NCI-H1436 treated with DMSO at 0.1 percent for 48 hours (cell line): ENCODE results near the gene POLR2A.
"Not testable (repeated sequence)": the region's sequence is repeated elsewhere in the genome, so short reads cannot be mapped to it uniquely, and the experiment has no call there.

ENCODE experiments used
- DNase-seq: peaks from one replicate; lab custom pipeline; 2025; lab: John Stamatoyannopoulos, UW

The POLR2A gene

DNA sequence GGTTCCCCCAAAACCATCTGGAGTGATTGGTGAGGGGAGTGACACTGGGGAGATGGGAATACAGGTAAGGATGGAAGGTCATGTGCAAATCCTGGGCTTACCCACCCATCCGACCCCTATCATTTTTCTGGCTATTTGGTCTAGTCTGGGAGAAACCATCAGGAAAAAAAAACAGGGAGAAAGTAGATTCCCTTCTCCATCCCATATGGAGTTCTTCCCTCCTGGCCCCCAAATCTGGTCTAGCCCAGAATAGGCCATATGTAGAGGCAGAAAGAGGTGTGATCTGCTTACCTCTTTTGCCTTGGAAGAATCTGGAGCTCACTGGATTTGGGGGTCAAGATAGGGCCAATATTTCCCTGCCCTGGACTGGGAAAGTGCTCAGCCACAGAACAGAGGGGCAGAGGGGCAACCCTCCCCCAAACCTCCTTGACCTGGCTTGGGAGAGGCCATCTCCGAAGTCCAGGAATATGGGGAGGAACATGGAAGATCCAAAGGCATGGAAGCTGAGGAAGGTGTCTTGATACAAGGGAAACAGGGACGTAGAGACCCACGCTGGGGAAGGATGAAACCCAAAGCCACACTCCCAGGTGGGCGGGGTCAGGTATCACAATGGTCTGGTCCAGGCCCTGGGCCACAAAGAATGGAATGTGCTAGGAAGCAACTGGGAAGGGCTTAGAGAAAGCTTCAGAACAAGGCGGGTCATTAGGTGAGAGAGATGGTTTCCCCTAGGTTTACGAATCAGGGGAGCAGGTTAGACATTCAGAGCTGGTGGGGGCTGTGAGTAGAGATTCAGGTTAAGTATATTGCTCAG, 23.1 kb upstream of the POLR2A start:
- DNase-seq: no peak

DNA sequence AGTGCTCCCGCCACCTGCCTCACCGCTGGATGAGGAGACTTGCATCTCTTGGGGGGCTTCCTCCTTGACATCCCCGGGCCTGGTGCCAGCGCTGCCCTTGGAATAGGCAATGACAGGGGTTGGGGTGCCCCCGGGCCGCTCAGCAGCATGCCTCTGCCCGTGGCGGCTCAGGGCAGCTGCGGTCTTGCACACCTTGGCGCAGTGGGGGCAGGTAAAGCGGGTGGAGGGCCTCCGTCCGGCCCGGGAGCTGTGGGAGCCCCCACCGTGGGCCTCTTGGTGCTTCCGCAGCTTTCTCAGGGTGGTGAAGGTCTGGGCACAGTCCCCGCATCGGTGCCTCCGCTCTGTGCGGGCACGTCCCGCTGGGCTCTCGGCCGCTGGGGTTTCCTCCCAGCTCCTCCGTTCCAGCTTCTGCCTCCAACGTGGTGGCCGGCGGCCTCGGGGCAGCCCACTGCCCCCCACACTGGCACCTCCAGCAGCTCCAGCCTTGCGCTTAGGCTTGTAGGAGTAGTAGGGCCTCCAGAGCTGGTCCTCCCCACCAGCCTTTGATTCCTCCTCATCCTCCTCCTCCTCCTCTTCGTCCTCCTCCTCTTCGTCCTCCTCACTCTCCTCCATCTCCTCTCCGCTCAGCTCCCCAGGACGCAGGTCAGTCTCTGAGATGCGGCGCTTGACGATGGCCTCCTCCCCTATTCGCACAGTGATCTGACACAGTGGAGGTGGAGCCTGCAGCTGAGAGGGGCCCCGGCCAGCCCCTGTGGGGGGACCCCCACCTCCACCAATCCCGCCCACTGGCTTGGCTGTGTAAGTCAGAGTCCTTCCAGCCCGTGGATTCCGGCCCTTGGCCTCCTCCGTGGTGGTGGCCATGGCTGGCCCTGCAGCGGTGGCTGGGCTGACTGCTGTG, 21.4 kb upstream of the POLR2A start:
- no peak for DNase-seq

DNA sequence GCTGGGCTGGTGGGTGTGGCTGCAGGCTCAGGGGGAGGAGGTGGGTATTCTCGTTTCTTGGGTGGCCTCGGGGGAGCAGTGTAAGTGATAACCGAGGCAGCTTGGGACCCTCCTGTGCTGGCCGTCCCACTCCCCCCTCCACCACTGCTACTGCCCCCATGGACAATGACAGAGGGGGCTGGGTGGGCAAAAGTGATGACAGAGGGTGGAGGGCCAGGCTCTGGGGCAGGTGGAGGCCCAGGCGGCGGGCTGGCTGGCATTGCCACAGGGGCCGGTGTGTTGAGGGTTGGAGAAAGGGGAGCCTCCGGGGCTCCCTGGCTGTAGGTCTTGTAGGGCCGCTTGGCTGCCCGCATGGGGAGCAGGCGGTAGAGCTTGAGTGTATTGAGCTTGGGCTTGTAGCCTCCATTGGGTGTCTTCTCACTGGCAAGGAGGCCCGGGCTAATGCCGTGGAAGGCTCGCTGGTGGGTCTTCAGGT, 20.8 kb upstream of the POLR2A start:
- DNase-seq: no peak

DNA sequence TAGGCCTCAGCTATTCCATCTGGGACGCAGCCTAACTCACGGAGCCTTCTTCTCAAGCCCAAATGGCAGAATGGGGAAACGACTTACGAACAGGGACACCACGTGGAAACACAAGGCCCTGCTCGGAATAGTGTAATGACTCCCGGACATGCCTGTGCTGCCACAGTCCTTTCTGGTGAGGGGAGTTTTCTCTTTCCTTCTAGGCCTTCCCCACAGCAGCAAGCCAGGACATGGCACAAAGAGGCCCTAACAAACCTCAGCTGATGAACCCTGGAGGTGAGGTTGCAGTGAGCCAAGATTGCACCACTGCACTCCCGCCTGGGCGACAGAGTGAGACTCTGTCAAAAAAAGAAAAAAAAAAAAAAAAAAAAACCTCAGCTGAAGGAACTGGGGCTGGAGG, 20.1 kb upstream of the POLR2A start:
- no peak for DNase-seq

DNA sequence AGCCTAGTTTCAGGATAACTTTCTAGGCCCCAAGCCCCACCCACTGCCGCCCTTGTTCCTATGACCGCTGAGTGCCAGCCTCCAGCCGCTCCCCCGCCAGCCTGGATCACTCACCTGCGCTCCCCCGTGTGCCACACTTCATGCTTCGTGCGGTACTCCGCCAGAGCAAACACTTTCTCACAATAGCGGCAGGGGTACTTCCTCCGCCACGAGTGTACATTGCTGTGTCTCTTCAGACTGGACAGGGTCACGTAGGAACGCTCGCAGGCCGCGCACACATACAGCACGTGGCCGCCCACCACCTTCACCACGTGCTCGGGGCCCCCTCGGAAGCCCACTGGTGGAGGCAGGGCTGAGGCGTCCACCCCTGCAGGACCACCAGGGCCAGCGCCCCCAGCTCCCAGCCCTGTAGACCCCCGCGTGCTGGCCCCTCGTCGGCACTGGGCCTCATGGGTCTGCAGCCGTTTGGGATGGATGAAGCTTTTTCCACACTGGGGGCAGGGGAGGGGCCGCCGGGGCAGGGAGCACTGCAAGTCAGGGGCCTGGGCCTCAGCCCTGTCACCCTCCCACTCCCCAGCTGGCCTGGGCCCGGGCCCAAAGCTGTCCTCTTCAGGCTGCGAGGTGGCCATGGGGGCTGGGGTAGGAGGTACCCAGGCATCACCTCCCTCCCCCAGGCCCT, 18.4 kb upstream of the POLR2A start:
- no peak for DNase-seq

DNA sequence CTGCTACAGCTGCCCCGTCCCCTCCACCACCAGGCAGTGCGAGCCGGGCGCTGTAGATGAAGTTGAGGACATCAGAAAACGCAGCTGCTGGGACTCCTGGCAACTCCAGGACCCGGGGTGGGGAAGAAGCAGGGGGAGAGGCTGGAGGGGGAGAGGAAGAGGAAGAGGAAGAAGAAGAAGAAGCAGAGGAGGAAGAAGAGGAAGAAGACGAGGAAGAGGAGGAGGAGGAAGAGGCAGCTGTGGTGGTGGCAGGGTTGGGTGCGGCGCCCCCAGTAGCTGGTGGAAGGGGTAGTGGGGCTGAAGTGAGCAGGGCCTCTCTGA, 17.9 kb upstream of the POLR2A start:
- no peak for DNase-seq

DNA sequence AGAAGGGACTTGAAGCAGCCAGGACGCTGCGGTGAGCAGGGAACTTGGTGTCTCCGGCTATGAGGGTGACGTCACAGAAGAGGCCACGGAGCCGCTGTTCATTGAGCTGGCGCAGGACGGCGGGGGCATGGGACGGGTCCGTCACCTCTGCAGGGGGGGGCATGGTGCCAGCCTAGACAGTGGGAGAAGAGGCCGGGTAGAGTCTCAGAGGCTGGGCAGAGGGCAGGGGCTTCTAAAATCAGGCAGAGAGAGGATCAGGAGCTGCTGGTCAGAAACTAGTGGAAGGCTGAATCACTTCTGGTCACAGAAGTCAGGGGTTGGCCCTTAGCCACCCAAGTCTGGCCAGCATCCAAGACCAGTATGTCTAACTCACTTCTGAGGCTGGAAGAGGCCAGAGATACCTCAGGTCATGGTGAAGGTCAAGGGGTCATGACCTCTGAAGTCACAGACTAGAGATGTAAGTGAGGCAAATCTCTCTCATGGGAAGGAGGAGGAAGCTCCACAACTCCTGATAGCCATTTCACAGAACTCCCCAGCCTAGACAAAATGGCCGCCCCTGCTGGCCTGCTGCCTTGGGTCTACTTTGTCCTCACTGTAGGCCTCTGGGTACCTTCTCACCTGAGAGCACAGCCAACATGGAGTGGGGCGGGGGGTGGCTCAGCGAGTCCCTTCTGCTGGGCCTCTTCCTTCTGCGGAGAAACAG, 17.4 kb upstream of the POLR2A start:
- no peak for DNase-seq

DNA sequence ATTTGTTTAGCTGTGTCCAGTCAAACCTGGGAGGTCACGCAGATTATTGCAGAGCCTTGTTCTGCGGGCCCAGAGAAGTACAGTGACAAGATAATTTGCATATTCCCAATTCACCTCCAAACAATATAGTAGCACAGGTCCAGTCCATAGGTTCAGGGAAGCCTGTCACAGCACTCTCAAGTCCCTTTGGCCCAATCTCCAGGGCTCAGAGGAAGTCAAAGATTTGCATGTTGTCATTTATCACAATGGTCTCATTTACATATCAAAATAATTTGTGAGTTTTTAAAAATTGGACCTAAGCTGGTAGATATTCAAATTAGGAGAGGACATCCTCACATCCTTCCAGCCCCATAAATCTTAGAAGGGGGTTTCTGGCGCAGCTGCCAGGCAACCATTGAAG, 16.7 kb upstream of the POLR2A start:
- no peak for DNase-seq

DNA sequence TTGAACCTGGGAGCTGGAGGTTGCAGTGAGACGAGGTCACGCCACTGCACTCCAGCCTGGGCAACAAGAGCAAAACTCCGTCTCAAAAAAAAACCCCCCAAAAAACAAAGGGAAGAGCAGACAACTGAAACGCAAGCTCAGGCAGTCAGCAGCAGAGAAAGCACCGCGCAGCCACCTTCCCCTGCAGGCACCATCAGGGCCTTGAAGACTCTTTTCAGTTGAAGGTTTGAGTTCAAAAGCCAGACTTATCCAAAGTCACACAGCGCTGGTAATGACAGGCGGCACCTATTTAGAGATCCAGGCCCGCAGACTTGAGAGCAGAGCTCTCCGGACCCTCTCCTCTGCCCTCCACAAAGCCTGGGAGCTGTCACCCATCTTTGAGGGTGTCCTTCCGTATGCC, 15.9 kb upstream of the POLR2A start:
- DNase-seq: no peak

DNA sequence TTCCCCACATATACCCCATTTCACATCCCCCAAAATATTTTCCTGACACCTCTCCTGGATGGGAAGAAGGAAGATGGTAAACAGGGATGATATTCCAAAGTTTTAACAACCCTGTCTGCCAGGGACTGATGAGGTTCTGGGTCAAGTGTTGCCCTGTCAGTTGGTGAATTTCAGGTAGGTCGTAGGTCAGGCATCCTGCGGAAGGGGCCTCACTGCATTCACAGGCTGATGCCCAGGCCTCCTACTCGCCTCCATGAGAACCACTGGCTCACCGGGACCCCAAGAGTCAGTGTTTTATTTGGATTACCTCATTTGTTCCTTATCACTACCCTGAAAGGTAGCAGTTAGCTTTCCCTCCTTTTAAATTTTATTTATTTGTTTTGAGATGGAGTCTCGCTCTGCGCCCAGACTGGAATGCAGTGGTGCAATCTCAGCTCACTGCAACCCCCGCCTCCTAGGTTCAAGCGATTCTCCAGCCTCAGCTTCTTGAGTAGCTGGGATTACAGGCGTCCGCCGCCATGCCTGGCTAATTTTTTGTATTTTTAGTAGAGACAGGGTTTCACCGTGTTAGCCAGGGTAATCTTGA, 15.3 kb upstream of the POLR2A start:
- DNase-seq: no peak

DNA sequence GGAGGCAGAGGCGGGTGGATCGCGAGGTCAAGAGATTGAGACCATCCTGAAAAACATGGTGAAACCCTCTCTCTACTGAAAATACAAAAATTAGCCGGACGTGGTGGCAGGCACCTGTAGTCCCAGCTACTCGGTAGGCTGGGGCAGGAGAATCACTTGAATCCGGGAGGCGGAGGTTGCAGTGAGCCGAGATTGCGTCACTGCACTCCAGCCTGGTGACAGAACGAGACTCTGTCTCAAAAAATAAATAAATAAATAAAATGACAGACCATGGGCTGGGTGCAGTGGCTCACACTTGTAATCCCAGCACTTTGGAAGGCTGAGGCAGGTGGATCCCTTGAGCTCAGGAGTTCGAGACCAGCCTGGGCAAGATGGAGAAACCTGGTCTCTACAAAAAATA, 14.3 kb upstream of the POLR2A start:
- DNase-seq: not testable (repeated sequence)

DNA sequence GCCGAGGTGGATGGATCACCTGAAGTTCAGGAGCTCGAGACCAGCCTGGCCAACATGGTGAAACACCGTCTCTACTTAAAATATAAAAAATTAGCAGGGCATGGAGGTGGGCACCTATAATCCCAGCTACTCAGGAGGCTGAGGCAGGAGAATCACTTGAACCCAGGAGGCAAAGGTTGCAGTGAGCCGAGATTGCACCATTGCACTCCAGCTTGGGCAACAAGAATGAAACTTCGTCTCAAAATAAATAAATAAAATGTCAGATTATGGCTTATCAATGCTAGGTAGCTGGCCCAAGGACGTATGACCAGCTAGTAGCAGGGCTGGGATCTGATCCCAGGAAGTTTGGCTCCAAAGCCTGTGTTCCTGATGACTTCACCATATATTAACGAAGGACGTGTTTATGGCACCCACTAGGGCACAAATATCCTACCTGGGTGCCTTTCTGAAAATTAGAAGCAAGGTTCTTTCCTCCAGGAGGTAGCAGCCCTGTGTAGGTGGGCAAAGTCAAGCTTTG, 13.7 kb upstream of the POLR2A start:
- not testable (repeated sequence) for DNase-seq

DNA sequence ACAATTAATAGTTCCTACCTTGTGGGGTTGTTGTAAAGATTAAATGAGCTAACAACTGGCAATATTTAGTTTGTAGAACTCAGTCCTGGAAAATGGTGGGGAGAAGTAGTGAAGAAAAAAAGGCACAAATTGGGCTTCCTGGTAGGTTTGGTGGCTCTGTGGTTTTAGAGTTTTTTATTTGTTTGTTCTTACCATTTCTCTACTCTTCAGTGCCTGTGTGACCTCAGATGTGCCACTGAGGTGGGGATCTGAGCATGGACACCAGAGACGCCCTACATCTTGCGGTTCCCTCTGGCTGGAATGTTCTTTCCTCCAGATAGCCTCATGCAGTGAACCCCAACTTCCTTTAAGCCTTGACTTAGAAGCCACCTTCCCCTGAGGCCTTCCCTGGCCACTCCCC, 12.4 kb upstream of the POLR2A start:
- DNase-seq: no peak

DNA sequence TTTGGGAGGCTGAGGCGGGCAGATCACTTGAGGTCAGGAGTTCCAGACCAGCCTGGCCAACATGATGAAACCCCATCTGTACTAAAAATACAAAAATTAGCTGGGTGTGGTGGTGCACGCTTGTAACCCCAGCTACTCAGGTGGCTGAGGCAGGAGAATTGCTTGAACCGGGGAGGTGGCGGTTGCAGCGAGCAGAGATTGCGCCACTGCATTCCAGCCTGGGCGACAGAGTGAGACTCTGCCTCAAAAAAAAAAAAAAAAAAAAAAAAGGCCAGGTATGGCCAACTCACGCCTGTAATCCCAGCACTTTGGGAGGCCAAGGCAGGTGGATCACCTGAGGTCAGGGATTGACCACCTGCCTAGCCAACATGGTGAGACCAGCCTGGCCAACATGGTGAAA, 9.4 kb upstream of the POLR2A start:
- not testable (repeated sequence) for DNase-seq

DNA sequence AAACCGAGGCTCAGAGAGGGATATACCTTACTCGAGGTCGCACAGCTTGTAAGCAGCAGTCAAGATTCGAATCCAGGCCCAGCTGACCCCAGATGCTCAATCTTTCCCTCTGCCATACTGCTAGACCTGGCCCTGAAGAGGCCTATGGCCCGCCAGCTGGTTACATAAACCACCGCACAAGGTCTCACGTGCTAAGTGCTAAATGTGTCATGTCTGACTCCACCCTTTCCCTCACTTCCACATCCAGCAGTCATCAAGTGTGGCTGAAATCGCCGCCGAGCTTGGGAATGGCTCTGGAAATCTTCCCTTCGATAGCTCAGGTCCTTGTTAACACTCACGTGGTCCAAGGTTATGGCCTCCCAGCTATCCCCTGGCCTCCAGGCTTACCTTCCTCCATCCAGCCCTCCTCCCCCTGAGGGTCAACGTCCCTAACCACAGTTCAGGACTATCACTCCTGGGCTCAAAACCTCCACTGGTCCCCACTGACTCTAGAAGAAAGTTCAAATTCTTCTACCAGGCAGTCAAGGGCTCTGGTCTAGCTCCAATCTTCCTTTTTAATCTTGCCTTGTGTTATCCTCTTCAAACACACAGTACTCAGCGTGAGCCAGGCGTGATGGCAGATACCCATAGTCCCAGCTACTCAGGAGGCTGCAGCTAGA, 8.3 kb upstream of the POLR2A start:
- no peak for DNase-seq

DNA sequence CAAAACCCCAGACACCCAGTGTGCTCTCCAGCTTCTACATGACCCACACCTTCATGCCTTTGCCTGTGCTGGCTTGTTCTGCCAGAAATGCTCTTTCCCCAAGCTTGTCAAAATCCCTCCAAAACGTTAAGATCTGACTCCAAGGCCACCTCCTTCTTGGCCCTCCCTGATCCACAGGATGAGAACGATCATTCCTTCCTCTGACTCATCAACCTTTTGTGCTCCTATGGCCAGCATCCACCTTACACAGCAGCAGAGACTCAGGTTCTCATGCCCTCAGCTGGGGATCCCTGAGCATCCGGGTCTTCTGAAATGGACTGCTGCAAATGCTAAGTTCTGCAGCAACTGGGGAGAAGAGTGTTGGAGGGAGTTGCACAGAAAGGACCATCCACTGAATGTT, 7.7 kb upstream of the POLR2A start:
- DNase-seq: no peak

DNA sequence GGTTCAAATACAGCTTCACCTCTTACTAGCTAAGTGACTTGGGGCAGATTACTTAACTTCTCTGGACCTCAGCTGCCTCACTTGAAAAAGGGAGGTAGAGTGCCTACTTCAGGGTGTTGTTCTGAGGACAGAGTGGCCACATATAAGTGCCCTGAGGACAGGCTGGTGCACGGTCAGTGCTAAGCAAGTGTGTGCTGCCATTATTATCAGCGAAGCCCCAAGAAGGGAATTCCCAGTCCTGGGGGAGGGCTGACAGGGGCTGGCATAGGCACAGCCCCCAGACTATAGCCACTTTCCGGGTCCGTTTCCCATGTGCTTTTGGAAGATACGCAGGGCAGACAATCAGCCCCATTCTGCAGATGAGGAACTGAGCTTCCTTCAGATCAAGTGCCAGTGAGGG, 7.2 kb upstream of the POLR2A start:
- no peak for DNase-seq

DNA sequence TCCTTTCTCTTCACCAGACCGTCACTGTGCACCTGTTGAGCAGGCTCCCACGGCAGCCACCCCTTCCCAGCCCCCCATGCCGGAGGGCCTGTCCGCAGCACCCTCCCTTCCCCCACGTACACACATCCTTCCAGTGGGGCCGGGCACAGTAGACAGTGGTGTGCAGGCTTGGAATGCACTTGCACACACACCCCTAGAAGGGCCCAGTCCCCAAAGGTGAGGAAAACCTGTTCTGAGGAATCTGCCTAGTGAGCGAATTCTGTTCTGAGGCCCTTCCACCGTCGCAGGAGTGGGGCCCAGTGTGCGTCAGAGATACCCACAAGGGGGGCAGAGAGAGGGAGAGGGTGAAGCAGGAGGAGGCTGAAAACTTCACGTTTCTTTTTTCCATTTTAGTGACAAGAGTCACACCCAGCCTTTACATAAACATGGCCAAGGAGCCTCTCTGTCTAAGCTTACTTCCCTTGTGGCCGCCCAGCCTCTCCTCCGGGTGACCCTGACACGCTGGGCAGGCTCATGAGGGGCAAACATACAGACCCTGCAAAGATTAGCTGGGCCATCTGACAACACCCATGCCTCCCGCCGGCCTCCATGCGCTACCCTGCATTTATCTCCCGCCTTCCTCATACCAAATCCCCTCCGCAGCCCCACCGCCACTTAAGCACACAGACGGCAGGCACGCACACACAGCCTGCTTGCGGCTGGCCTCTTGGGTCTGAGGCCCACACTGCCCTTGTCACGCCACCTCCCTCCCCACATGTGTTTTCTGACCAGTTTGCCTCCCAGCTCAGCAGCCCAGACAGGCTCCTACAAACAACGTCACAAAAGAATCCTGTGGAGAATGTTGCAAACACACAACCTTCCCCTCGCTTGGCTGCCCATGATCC, 6.5 kb upstream of the POLR2A start:
- no peak for DNase-seq

DNA sequence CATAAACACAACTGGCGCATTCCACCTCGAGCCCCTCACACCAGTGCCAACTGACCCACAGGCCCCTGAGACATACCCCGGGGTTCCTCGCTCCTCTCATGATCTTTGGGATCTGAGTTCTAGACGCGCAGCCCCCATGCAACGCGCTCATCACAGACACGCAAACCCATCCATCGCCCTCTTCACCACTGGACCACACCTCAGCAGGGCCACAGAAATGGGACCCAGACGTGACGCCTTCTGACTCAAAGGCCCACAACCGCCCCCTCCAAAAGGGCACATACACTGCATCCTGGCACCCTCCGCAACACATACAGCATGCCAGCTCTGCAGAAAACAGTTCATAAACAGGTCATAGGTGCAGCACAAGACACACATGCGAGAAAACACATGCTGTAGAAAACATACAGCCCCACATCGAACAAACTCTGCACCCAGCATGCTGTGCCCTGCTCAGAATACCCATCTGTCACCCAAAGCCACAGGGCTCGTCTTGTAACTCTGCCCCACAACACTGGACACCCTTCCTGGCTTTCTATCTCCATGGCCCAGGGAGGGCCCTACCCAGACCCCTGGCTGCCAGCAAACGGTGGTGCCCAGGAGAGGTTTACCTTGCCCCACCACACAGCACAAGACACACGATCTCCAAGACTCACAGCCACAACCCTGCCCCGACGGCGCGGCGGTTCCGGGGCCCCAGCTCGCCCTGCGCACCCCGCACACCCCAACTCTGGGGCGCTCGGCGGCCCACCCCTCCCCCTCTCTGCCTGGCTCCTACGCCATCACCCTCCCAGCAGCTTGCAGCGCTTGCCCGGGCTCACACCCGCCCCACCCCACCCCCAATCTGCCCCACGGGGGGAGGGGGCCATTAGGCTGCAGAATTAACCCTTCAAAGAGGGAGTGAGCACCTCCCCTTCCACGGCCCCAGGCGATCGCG, 5.6 kb upstream of the POLR2A start:
- no peak for DNase-seq
